GM19035 (cell line): ENCODE measurements around the gene NR2E1.

Experiments
- ATAC-seq: cut with Tn5 transposase; IDR thresholded peaks from one replicate; pipeline ENCODE4 v1.9.1; 2021; ENCODE audit not compliant: unreplicated experiment

The NR2E1 gene

GRCh38 chr6:108207013-108207412, 41.2 kb downstream of the NR2E1 start:
- no peak for ATAC-seq

GRCh38 chr6:108209738-108210137, 43.9 kb downstream of the NR2E1 start:
- ATAC-seq, result no peak

GRCh38 chr6:108210556-108210955, 44.7 kb downstream of the NR2E1 start:
- no peak for ATAC-seq

GRCh38 chr6:108211671-108212070, 45.8 kb downstream of the NR2E1 start:
- ATAC-seq, result no peak

GRCh38 chr6:108222064-108222463, 56.2 kb downstream of the NR2E1 start:
- no peak for ATAC-seq

GRCh38 chr6:108222504-108222903, 56.7 kb downstream of the NR2E1 start:
- ATAC-seq, result no peak

GRCh38 chr6:108227290-108227689, 61.5 kb downstream of the NR2E1 start:
- ATAC-seq, result no peak

GRCh38 chr6:108228416-108228815, 62.6 kb downstream of the NR2E1 start:
- ATAC-seq, result no peak

GRCh38 chr6:108235127-108235526, 69.3 kb downstream of the NR2E1 start:
- ATAC-seq, result no peak

GRCh38 chr6:108236791-108237190, 71.0 kb downstream of the NR2E1 start:
- no peak for ATAC-seq

- no peak for ATAC-seq
Observed at GRCh38 chr6:108238322-108238721, 72.5 kb downstream of the NR2E1 start.
